HL-60 (cell line): ENCODE results near the gene VCAN.

Experiments used
- DNase-seq, 2 experiments: peaks; one replicate each; pipeline ENCODE4 v3.0.0-alpha.2; 2010 to 2020; ENCODE audit warnings: low read depth in 1 of 2, low spot score in 1 of 2
- H3K27ac ChIP-seq: fragments of 250-450 bp; sonication (Bioruptor Pico); replicated peaks from 2 replicates; pipeline ENCODE4 v1.5.1; 2020; ENCODE audit warnings: mild to moderate bottlenecking, moderate library complexity
- H3K27me3 ChIP-seq: fragments of 250-450 bp; sonication (Bioruptor Pico); 2 replicates; pipeline ENCODE4 v1.5.1; 2021; ENCODE audit warnings: mild to moderate bottlenecking, moderate library complexity; ENCODE audit not compliant: insufficient read depth, poor library complexity, severe bottlenecking
- H3K4me3 ChIP-seq: replicated peaks from 2 replicates; pipeline ENCODE4 v1.5.1; 2011; ENCODE audit warnings: mild to moderate bottlenecking, control low read depth, low read length; ENCODE audit not compliant: insufficient read depth
- CTCF ChIP-seq: IDR thresholded peaks from one replicate; pipeline ENCODE4 v1.5.1; 2011; ENCODE audit warnings: low read length, control low read depth, inconsistent platforms; ENCODE audit not compliant: insufficient read depth
- GABPA ChIP-seq: IDR thresholded peaks from 2 replicates; pipeline ENCODE4 v1.6.1; 2012; ENCODE audit warnings: low read depth
- POLR2AphosphoS5 ChIP-seq: IDR thresholded peaks from 2 replicates; pipeline ENCODE4 v1.6.1; 2012; ENCODE audit warnings: low read depth
- REST ChIP-seq: IDR thresholded peaks from 2 replicates; pipeline ENCODE4 v1.6.1; 2012; ENCODE audit warnings: low read depth; ENCODE audit not compliant: insufficient replicate concordance
- SPI1 ChIP-seq: IDR thresholded peaks from 2 replicates; pipeline ENCODE4 v1.6.1; 2012; ENCODE audit warnings: low read depth, mild to moderate bottlenecking, borderline replicate concordance

Gene VCAN

DNA sequence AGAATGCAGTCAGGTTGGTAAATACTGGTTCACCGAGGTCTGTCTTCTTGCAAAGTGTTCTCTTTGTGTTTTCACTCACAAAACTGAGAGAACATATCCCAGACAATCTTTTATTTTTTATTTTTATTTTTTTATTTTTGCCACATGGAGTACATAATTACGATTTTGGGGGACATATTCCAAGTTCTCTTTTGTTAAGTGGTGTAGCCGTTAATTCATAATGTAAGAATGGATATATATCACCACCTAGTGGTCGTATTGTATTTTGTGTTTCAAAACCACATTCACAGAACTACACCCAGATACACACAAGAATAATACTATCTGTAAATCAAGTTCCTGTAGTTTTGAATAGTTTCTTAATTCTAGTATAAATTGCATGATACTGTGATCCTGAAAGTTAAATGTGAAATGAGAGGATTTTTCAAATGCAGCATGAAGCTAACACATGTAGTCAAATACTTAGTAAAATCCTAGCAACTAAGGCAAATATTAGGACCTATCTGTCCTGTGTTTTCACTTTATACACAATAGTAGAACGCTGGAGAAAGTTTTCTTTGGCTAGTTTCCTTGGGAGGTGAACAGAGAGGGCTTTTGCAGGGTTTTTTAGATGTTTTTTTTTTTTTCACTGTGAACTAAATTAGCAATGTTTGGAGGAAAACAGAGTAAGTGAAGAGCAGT, 92.7 kb downstream of the VCAN start:
- H3K27ac ChIP-seq, result no peak overlapping the region
- no peak for DNase-seq
- no peaks in the 10 kb centered on the region for H3K27me3 ChIP-seq
- TF ChIP-seq POLR2AphosphoS5 (no peak), SPI1 (no peak), GABPA (no peak), REST (no peak), CTCF (no peak)
- no peak overlapping the region for H3K4me3 ChIP-seq

DNA sequence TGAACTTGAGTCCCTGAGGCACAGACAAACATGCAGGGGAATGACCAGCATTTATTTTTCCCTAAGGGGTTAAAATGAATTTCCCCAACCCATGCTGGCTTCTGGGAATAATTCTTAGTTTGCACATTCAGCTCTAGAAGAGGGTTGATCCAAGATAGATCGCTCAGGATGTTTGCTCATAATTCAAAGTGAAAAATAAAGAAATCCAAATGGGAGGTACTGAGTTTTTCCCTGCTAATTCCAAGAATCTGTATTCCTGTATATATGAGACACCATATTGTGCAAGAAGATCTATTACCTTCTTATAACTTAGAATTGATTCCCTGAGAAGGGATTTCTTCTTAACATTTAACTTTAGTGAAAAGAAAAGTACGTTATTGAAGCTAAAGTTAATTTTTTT, 96.2 kb downstream of the VCAN start:
- H3K27me3 ChIP-seq, result no peaks in the 10 kb centered on the region
- TF ChIP-seq CTCF, result no peak
- TF ChIP-seq SPI1, result no peak
- TF ChIP-seq REST, result no peak
- no peak for TF ChIP-seq POLR2AphosphoS5
- no peak for TF ChIP-seq GABPA
- no peak overlapping the region for H3K27ac ChIP-seq
- H3K4me3 ChIP-seq, result no peak overlapping the region
- DNase-seq, result no peak

GRCh38 chr5:83568186-83568585, 96.6 kb downstream of the VCAN start:
- Histone ChIP-seq H3K27me3 (no peaks in the 10 kb centered on the region), H3K27ac (no peak overlapping the region), H3K4me3 (no peak overlapping the region)
- no peak for DNase-seq
- no peak for TF ChIP-seq POLR2AphosphoS5

- Histone ChIP-seq H3K27ac (no peak overlapping the region), H3K4me3 (no peak overlapping the region), H3K27me3 (no peaks in the 10 kb centered on the region)
- DNase-seq, result no peak
- TF ChIP-seq POLR2AphosphoS5 (no peak), CTCF (no peak), REST (no peak), SPI1 (no peak), GABPA (no peak)
Observed at GRCh38 chr5:83570916-83571315, 99.4 kb downstream of the VCAN start.
